GM12891 (cell line): ENCODE results near the gene DDI1.

Experiments used
- POLR2A ChIP-seq: IDR thresholded peaks from 2 replicates; pipeline ENCODE4 v1.6.1; 2011; ENCODE audit warnings: low read depth, low read length, control low read depth
- POLR2AphosphoS5 ChIP-seq: IDR thresholded peaks from 2 replicates; pipeline ENCODE4 v1.6.1; 2011; ENCODE audit warnings: low read depth, low read length, control low read depth

DNA sequence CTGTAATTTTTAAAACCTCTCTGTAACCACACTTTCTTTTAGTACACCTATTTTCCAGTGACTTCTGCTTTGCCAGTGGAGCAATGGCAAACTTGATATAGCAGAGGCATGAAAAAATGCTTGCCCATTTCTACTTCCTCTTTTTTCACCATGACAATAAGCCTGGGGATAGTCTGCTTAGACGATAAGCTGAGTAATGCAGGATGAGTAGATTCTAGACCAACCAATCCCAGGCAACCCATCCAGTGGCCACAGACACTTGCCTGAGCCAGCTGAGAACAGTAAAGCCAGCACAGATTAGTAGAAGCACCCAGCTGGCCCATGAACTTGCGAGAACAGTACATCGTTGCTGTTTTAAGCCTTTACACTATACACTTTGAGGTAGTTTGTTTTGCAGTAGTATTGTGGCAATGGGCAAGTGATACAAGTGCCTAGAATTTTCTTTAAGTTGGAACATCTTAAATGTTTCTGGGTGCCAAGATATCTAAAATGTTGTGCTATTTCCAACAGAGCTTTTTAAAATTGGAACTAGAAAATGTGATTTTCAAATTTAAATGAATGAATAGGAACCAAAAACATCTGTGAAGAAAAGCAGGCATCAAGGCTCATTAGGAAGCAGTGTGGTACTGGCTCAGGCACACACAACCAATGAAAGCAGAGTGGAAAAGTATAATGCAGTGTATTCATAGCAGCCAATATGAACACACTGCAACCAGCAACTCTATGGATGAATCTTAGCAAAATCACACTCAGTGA, 37.7 kb downstream of the DDI1 start:
- TF ChIP-seq POLR2A (no peak), POLR2AphosphoS5 (no peak)
